ENCODE results near the gene LPAR3.

DNA sequence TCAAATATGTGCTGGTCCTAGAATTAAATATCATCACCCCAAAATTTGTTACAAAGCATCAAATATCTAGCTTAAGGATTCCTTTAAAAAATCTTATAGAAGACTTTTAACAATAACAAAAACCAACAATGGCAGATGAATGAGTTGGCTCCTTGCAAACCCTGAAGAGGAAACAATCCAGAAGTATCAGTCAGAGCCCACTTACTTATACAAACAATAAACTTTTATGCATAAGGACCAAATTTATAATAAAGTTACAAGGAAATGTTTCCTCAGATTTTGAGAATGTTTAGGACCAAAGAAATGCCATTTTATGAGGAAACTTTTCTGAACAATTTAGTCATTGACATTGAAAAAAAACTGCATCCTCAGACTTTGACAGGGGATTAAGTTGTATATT lies 52.7 kb downstream of the LPAR3 start:
- TF ChIP-seq, protein P1, sequence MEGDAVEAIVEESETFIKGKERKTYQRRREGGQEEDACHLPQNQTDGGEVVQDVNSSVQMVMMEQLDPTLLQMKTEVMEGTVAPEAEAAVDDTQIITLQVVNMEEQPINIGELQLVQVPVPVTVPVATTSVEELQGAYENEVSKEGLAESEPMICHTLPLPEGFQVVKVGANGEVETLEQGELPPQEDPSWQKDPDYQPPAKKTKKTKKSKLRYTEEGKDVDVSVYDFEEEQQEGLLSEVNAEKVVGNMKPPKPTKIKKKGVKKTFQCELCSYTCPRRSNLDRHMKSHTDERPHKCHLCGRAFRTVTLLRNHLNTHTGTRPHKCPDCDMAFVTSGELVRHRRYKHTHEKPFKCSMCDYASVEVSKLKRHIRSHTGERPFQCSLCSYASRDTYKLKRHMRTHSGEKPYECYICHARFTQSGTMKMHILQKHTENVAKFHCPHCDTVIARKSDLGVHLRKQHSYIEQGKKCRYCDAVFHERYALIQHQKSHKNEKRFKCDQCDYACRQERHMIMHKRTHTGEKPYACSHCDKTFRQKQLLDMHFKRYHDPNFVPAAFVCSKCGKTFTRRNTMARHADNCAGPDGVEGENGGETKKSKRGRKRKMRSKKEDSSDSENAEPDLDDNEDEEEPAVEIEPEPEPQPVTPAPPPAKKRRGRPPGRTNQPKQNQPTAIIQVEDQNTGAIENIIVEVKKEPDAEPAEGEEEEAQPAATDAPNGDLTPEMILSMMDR (conservative IDR thresholded peaks at IDR 0.05; ENCODE audit: low read depth, low read length), result no peak
- no peak for TF ChIP-seq EZH2 (IDR thresholded peaks at IDR 0.05; ENCODE audit: borderline replicate concordance, low read depth, low read length, poor library complexity, severe bottlenecking)

Measured in A673 (cell line).